IPS DF 4.7 (cell line): Measurements from ENCODE around the gene GNRHR.
"Not testable (repeated sequence)": the region's sequence is repeated elsewhere in the genome, so short reads cannot be mapped to it uniquely, and the experiment has no call there.

Experiments
- DNase-seq: peaks from one replicate; pipeline ENCODE4 v3.0.0-alpha.2; 2013; ENCODE audit warnings: low spot score; ENCODE audit errors: extremely low read depth

GNRHR gene

DNA sequence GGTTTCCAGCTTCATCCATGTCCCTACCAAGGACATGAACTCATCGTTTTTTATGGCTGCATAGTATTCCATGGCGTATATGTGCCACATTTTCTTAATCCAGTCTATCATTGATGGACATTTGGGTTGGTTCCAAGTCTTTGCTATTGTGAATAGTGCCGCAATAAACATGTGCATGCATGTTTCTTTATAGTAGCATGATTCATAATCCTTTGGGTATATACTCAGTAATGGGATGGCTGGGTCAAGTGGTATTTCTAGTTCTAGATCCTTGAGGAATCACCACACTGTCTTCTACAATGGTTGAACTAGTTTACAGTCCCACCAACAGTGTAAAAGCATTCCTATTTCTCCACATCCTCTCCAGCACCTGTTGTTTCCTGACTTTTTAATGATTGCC, 23.7 kb downstream of the GNRHR start:
- not testable (repeated sequence) for DNase-seq

DNA sequence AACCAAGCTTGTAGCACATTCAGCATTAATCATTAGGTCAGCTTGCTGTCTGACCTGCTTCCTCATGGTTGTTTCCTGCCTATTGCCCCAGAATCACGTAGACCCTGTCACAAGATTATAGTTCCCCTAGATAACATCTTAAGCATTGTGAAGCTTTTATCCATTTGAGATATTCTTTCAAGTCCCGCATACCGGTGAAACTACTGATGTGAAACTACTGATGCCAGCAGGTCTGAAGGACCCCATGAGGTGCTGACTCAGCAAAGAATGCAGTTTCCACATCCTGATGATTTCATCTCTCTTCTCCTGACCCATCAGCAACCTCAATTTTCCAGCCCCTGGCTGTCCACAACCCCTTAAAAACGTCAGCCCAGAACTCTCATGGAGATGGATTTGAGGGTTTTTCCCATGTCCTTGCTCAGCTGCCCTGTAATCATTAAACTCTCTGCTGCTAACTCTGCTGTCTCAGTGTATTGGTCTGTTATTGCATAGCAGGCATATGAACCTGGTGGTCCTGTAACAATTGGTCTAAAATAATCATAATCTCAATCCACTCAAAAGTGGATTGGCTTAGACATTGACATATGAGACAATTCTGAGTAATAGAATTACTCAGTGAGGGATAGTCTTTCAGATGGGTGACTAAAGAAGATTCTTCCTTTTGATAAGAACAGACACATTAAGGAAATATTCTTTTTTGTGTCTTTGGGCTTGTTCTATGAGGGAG, 26.9 kb downstream of the GNRHR start:
- DNase-seq, result no peak

- no peak for DNase-seq
Measured at GRCh38 chr4:67725981-67726380, 28.2 kb downstream of the GNRHR start.

- no peak for DNase-seq
Measured at GRCh38 chr4:67725132-67725531, 29.1 kb downstream of the GNRHR start.

- no peak for DNase-seq
Measured at GRCh38 chr4:67723949-67724348, 30.2 kb downstream of the GNRHR start.

GRCh38 chr4:67723341-67723740, 30.8 kb downstream of the GNRHR start:
- no peak for DNase-seq

DNA sequence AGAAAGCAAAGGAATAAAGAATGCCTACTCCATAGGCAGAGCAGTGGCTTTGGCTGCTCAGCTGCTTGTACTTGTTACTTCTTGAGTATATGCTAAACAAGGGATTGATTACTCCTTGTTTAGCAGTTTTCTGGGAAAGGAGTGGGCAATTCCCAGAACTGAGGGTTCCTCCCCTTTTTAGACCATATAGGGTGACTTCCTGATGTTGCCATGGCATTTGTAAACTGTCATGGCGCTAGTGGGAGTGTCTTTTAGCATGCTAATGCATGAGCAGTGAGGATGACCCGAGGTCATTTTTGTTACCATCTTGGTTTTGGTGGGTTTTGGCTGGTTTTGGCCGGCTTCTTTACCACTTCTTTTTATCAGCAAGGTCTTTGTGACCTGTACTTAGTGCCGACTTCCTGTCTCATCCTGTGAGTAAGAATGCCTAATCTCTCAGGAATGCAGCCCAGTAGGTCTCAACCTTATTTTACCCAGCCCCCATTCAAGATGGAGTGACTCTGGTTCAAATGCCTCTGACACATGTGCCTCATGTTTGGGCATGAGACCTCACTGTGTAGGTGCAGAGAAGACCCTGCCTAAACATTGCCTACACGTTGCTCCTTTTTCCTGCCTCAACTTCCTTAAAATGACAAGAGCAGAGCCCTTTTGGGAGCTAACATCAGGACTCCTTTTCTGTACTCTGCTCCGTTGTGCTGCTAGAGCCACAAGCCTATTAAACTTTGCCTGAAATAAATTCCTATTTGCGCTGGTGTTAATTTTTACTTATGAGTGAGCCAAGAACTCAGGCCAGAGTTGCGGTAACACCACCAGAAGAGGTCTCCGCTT, 32.2 kb downstream of the GNRHR start:
- no peak for DNase-seq

GRCh38 chr4:67721315-67721769, 32.8 kb downstream of the GNRHR start:
- DNase-seq, result no peak

GRCh38 chr4:67719953-67720617, 34.1 kb downstream of the GNRHR start:
- no peak for DNase-seq

DNA sequence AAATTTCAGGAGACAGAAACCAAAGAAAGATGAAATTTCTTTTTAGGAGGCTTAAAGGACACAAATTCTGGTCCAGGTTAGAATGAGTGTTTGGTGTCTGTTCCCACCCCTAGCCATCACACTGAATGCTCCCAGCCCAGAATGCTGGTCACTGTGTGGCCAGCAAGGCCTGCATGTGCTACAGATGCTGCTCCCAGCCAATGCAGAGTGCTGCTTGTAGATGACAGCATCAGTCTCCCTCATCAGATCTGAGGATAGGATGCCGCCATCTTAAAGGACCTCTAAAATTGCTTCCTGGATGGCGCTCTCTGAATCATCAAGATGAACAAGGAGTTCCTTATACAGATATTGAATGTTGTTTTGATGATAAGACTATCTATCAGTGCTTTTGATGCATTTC, 35.3 kb downstream of the GNRHR start:
- DNase-seq, result no peak

- DNase-seq, result no peak
Measured at GRCh38 chr4:67717586-67717985, 36.6 kb downstream of the GNRHR start.

GRCh38 chr4:67714955-67715354, 39.2 kb downstream of the GNRHR start:
- DNase-seq, result no peak

- no peak for DNase-seq
Measured at GRCh38 chr4:67714248-67714583, 40.0 kb downstream of the GNRHR start.

GRCh38 chr4:67713529-67714247, 40.5 kb downstream of the GNRHR start:
- no peak for DNase-seq

- no peak for DNase-seq
Measured at GRCh38 chr4:67712650-67713528, 41.3 kb downstream of the GNRHR start.

- DNase-seq, result no peak
Measured at GRCh38 chr4:67712000-67712625, 42.1 kb downstream of the GNRHR start.

DNA sequence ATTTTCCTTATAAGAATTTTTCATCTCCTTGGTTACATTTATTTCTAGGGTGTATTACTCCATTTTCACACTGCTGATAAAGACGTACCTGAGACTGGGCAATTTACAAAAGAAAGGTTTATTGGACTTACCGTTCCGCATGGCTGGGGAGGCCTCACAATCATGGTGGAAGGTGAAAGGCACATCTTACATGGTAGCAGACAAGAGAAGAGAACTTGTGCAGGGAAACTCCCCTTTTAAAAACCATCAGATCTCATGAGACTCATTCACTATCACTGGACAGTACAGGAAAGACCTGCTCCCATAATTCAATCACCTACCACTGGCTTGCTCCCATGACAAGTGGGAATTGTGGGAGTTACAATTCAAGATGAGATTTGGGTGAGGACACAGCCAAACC, 47.5 kb downstream of the GNRHR start:
- not testable (repeated sequence) for DNase-seq

DNA sequence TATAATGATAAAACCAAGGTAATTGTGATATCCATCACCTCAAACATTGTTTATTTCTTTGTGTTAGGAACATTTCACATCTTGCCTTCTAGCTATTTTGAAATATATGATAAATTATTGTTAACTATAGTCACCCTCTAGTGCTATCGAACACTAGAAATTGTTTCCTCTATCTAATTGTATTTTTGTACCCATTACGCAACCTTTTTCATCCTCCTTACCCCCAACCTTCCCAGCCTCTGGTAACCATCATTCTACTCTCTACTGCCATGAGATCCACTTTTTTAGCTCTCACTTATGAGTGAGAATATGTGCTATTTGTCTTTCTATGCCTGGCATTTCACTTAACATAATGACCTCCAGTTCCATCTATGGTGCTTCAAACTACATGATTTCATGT, 49.3 kb downstream of the GNRHR start:
- no peak for DNase-seq

DNA sequence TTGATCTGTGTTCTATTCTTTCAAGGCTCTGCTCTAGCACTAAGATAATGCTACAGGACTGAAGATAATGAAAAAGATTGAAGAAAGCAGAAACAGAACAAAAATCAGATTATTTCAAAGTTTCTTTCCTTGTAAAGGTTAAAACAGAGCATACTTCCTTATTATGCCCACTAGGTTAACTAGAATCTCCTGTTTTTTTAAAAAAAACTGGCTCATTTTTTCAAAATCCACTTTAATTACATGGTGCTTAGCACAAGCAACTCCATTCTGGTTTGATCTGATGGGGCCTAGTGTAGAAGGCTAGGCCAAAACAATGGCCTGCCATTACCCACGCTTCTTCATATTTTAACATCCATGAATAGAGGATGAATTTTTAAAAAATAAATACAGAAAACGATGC, 52.0 kb downstream of the GNRHR start:
- no peak for DNase-seq

DNA sequence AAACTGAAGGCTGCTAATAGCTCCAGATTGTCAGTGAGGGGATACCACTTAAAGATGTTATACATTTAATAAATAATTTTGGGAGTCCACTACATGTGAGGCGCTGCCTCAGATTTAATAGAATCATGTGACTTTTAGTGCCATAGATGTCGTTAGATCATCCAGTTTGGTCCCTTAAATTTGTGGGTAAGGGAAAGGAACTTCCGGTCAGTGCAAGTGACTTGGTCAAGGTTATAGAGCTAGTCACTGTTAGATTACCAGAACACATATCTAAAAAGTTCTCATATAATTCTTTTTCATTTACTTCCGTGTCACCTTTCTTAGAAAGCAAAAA, 52.7 kb downstream of the GNRHR start:
- DNase-seq, result no peak
